Transverse colon (tissue), 4 donors: Measurements from ENCODE around the gene ACTG1. TPM values are rescaled to one million over a fixed set of nuclear protein-coding genes. Genes with fewer than 3 reads are reported as not detected.

Experiments
- DNase-seq: peaks from one replicate; pipeline ENCODE4 v3.0.0-alpha.2; 2019
- H3K27ac ChIP-seq, 4 donors: fragments of 200-600 bp; sonication (generic); 2 replicates each; pipeline ENCODE4 v1.5.1; 2016 to 2018; ENCODE audit warnings: inconsistent platforms in 4 of 4
- H3K27me3 ChIP-seq: fragments of 200-600 bp; sonication (generic); 2 replicates; pipeline ENCODE4 v1.5.1; 2017; ENCODE audit warnings: inconsistent platforms
- H3K36me3 ChIP-seq, 4 donors: fragments of 200-600 bp; sonication (generic); 2 replicates each; pipeline ENCODE4 v1.5.1; 2017 to 2019; ENCODE audit warnings: inconsistent platforms in 4 of 4
- H3K4me1 ChIP-seq, 4 donors: fragments of 200-600 bp; sonication (generic); 2 replicates each; pipeline ENCODE4 v1.5.1; 2017 to 2020; ENCODE audit warnings: inconsistent platforms in 4 of 4
- H3K4me3 ChIP-seq, 4 donors: fragments of 200-600 bp; sonication (generic); 1 replicate in 1 of 4; 2 replicates in 3 of 4; pipeline versions ENCODE4 v1.5.1 to v1.6.1; 2017 to 2019; ENCODE audit warnings: inconsistent platforms in 4 of 4
- H3K9me3 ChIP-seq, 2 donors: fragments of 200-600 bp; sonication (generic); 2 replicates each; pipeline ENCODE4 v1.5.1; 2017 to 2019; ENCODE audit warnings: inconsistent platforms in 2 of 2
- EP300 ChIP-seq: sonication (generic); formaldehyde crosslinking; IDR thresholded peaks from one replicate; pipeline ENCODE4 v1.6.1; 2017; ENCODE audit warnings: antibody characterized with exemption, low read depth
- POLR2A ChIP-seq: fragments of 450-650 bp; IDR thresholded peaks from one replicate; pipeline ENCODE4 v1.6.1; 2016; ENCODE audit warnings: antibody characterized with exemption, mild to moderate bottlenecking, moderate library complexity
- POLR2AphosphoS5 ChIP-seq, 3 donors: sonication (generic); formaldehyde crosslinking; IDR thresholded peaks; one replicate each; pipeline ENCODE4 v1.6.1; 2016; ENCODE audit warnings: antibody characterized with exemption in 3 of 3
- WGBS, 2 donors: methylation state at CpG; one replicate each; pipeline ENCODE4 v1.1.5; 2018; ENCODE audit warnings: low coverage in 1 of 2; 5-methylcytosine and 5-hydroxymethylcytosine counted together
- in situ Hi-C, 4 donors: fragments of 200-750 bp; cut with MboI; loops; one replicate each; pipeline versions ENCODE4 v1.15.0 to v1.15.1; 2017; ENCODE audit warnings: low sequenced_read_pairs in 3 of 4, low pct_ligation_motif_present in 1 of 4, low pct_unique_long_range_greater_than_20kb in 1 of 4
- intact Hi-C: fragments of 100-400 bp; cut with DNase I; formaldehyde crosslinking; loops from one replicate; pipeline ENCODE4 v1.15.1; 2023; ENCODE audit warnings: low total_unique reads
- total RNA-seq, 4 donors: library from RNA; depleted of rRNA; stranded (reverse); fragments of >200 nt; gene quantifications; one replicate each; pipeline ENCODE4 v1.1.0, GENCODE V29; 2016
- TF ChIP-seq, protein P1 (sequence below), 5 experiments: fragments of 200-600 bp in 3 of 5; fragments of 450-650 bp in 2 of 5; sonication (generic) in 3 of 5; IDR thresholded peaks; 1 replicate in 2 of 5; 2 replicates in 3 of 5; pipeline ENCODE4 v1.5.1; 2016 to 2017; ENCODE audit warnings: antibody characterized with exemption in 5 of 5, inconsistent platforms in 3 of 5, mild to moderate bottlenecking in 2 of 5, moderate library complexity in 1 of 5

The ACTG1 gene
- total RNA-seq, 4 donors from 2014 or later = 2,099 to 4,882 (median 4,009) TPM

GRCh38 chr17:81517009-81517338 lies 4.4 kb upstream of the ACTG1 start:
- 70% methylated on average over 9 of the region's 9 CpGs; no CpG with 5 or more reads in 1 of the 2 donors for WGBS, 2 donors
- peaks cover 0 to 3% (median under 1%) of the 10 kb centered on the region in 4 donors for H3K36me3 ChIP-seq
- intact Hi-C loops = no loop called here
- peaks cover 43 to 53% (median 48%) of the 10 kb centered on the region in 4 donors for H3K4me1 ChIP-seq
- peak overlapping the region; percentile 99 to 100 (median 100) for H3K27ac ChIP-seq
- H3K27me3 ChIP-seq = no peaks in the 10 kb centered on the region
- no peaks in the 10 kb centered on the region for H3K9me3 ChIP-seq
- no peak for DNase-seq
- peak overlapping the region in 2 of 4 donors; percentile 82 to 87 for H3K4me3 ChIP-seq
- in situ Hi-C loops = no loop called here
- TF ChIP-seq POLR2A (no peak), POLR2AphosphoS5 (IDR thresholded peaks at IDR 0.05) (no peak), EP300 (no peak)
- TF ChIP-seq, protein P1, sequence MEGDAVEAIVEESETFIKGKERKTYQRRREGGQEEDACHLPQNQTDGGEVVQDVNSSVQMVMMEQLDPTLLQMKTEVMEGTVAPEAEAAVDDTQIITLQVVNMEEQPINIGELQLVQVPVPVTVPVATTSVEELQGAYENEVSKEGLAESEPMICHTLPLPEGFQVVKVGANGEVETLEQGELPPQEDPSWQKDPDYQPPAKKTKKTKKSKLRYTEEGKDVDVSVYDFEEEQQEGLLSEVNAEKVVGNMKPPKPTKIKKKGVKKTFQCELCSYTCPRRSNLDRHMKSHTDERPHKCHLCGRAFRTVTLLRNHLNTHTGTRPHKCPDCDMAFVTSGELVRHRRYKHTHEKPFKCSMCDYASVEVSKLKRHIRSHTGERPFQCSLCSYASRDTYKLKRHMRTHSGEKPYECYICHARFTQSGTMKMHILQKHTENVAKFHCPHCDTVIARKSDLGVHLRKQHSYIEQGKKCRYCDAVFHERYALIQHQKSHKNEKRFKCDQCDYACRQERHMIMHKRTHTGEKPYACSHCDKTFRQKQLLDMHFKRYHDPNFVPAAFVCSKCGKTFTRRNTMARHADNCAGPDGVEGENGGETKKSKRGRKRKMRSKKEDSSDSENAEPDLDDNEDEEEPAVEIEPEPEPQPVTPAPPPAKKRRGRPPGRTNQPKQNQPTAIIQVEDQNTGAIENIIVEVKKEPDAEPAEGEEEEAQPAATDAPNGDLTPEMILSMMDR (IDR thresholded peaks at IDR 0.05) = no peak

DNA sequence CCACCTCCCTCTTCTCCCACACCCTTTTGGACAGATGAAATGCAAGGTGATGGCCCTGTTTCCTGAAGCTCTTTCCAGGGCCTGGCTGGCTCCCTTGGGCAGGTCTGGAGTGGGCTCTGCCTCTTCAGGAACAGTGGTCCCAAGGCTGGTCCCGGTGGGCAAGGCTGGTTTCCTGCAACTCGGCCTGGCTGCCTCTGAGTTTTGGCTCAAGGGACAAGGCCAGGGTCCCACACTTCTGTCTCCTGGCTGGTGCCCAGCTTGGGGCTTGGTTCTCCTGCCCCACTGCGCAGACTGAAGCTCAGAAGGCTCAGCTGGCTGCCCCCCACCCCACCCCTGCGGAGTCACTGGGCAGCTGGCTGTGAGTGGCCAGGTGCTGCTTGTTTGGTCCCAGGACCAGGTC lies 3.8 kb upstream of the ACTG1 start:
- intact Hi-C loops (no loop called here), in situ Hi-C loops (no loop called here)
- Histone ChIP-seq H3K4me1 (peaks cover 43 to 53% (median 48%) of the 10 kb centered on the region in 4 donors), H3K27me3 (no peaks in the 10 kb centered on the region), H3K4me3 (peak overlapping the region in 2 of 4 donors; percentile 82 to 87), H3K27ac (peak overlapping the region; percentile 99 to 100 (median 100)), H3K36me3 (peaks cover 0 to 6% (median 5%) of the 10 kb centered on the region in 4 donors), H3K9me3 (no peaks in the 10 kb centered on the region)
- TF ChIP-seq POLR2AphosphoS5 (IDR thresholded peaks at IDR 0.05) (no peak), EP300 (no peak), POLR2A (no peak)
- TF ChIP-seq, protein P1 (IDR thresholded peaks at IDR 0.05) = no peak
- DNase-seq = peak; percentile 11
- WGBS, 2 donors = 66% methylated on average over 3 of the region's 4 CpGs; no CpG with 5 or more reads in 1 of the 2 donors

DNA sequence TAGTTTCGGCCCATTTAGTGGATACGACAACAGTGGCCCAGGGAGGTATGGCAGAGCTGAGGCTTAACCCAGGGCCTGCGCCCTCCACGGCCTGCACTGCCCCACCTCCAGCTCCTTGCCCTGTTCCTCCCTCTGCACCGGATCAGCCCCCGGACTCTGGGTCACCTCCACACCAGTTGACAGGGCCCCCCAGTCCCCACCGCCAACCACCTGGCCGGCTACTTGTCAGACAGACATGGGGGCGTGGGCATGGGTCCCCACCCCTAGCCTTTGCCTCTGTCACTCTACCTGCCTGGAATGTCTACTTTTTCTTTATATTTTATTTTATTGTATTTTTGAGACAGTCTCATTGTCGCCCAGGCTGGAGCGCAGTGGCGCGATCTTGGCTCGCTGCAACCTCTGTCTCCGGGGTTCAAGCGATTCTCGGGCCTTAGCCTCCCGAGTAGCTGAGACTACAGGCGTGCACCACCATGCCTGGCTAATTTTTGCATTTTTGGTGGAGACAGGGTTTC lies 3.0 kb upstream of the ACTG1 start:
- DNase-seq = no peak
- Histone ChIP-seq H3K9me3 (no peaks in the 10 kb centered on the region), H3K4me3 (peak overlapping the region; percentile 82 to 96 (median 86)), H3K36me3 (peaks cover 0 to 15% (median 11%) of the 10 kb centered on the region in 4 donors), H3K4me1 (peaks cover 43 to 53% (median 48%) of the 10 kb centered on the region in 4 donors), H3K27ac (peak overlapping the region; percentile 99 to 100 (median 100)), H3K27me3 (no peaks in the 10 kb centered on the region)
- in situ Hi-C loops = no loop called here
- intact Hi-C loops = no loop called here
- WGBS, 2 donors = 31% methylated on average over 19 of the region's 19 CpGs; no CpG with 5 or more reads in 1 of the 2 donors
- TF ChIP-seq, protein P1 (IDR thresholded peaks at IDR 0.05) = no peak
- TF ChIP-seq EP300 (no peak), POLR2A (no peak), POLR2AphosphoS5 (IDR thresholded peaks at IDR 0.05) (no peak)

GRCh38 chr17:81514739-81515529 lies 2.3 kb upstream of the ACTG1 start:
- H3K27me3 ChIP-seq = no peaks in the 10 kb centered on the region
- intact Hi-C loops = no loop called here
- 1% methylated on average over 56 of the region's 82 CpGs; no CpG with 5 or more reads in 1 of the 2 donors for WGBS, 2 donors
- in situ Hi-C loops = no loop called here
- no peaks in the 10 kb centered on the region for H3K9me3 ChIP-seq
- peak overlapping the region; percentile 82 to 96 (median 86) for H3K4me3 ChIP-seq
- peaks cover 0 to 21% (median 15%) of the 10 kb centered on the region in 4 donors for H3K36me3 ChIP-seq
- H3K4me1 ChIP-seq = peaks cover 40 to 54% (median 48%) of the 10 kb centered on the region in 4 donors
- peak overlapping the region; percentile 99 to 100 (median 100) for H3K27ac ChIP-seq
- peak; percentile 90 for DNase-seq
- peak; percentile 7 to 59 (median 34) for TF ChIP-seq POLR2AphosphoS5 (IDR thresholded peaks at IDR 0.05)
- no peak for TF ChIP-seq EP300
- TF ChIP-seq POLR2A = peak; percentile 63
- TF ChIP-seq, protein P1 (IDR thresholded peaks at IDR 0.05) = no peak
